Cardiac fibroblast (primary cell): ENCODE data around the gene RPH3AL.
A peak's percentile ranks its signal among the peaks of the same experiment; 100 is the strongest.
"Not testable (repeated sequence)": the region's sequence is repeated elsewhere in the genome, so short reads cannot be mapped to it uniquely, and the experiment has no call there.

Experiments used
- DNase-seq, 2 donors: peaks; one replicate each; pipeline versions ENCODE4 v3.0.0 to v3.0.0-alpha.2; 2010; ENCODE audit warnings: low read depth in 2 of 2
- H3K4me3 ChIP-seq, 2 donors: replicated peaks in 1 of 2; 1 replicate in 1 of 2; 2 replicates in 1 of 2; pipeline ENCODE4 v1.5.1; 2011; ENCODE audit warnings: low read depth in 2 of 2, low read length in 2 of 2, mild to moderate bottlenecking in 2 of 2, moderate library complexity in 1 of 2
- CTCF ChIP-seq: IDR thresholded peaks from one replicate; pipeline ENCODE4 v1.5.1; 2011; ENCODE audit warnings: low read depth, mild to moderate bottlenecking, low read length, inconsistent platforms

RPH3AL gene

GRCh38 chr17:199191-199604 is 153.4 kb downstream of the RPH3AL start:
- DNase-seq: peak in 1 of 2 donors; percentile 32
- no peak for TF ChIP-seq CTCF

GRCh38 chr17:198225-198624 is 154.4 kb downstream of the RPH3AL start:
- DNase-seq, H3K4me3 ChIP-seq: not testable (repeated sequence)

More at GRCh38 chr17:199191-199604, 153.4 kb downstream of the RPH3AL start:
- H3K4me3 ChIP-seq: no peak overlapping the region

- TF ChIP-seq CTCF: no peak
- no peak overlapping the region for H3K4me3 ChIP-seq
- DNase-seq: no peak
These were observed 155.3 kb downstream of the RPH3AL start for GRCh38 chr17:197352-197751.

DNA sequence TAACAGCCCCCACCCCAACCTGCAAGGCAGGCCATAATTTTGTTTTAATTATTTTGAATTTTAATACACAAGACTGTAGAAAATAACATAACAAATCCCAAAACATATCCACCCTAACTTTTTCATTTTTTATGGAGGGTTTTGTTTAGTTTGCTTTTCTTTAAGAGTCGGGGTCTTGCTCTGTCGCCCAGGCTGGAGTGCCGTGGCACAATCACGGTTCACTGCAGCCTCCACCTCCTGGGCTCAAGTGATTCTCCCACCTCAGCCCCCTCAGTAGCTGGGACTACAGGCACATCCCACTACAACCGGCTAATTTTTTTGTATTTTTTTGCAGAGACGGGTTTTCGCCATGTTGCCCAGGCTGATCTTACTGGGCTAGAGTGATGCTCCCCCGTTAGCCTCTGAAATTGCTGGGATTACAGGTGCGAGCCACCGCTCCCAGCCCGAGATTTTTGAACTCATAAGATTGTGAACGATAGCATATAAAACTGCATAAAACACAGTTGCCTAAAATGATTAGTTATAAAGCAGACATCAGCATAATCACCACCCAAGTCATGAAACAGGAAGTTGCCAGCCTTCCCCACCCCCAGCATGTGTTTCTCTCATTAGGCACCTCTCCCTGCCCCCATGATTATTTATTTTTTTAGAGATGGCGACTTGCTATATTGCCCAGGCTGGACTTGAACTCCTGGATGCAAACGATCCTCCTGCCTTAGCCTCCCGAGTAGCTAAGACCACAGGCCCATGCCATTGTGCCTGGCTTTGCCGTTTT is 157.6 kb downstream of the RPH3AL start:
- TF ChIP-seq CTCF: no peak
- no peak for DNase-seq
- H3K4me3 ChIP-seq: no peak overlapping the region

GRCh38 chr17:193841-194806 is 158.5 kb downstream of the RPH3AL start:
- no peak overlapping the region for H3K4me3 ChIP-seq
- TF ChIP-seq CTCF: no peak
- no peak for DNase-seq

- no peak for TF ChIP-seq CTCF
- no peak overlapping the region for H3K4me3 ChIP-seq
- DNase-seq: no peak
These were observed 159.2 kb downstream of the RPH3AL start for GRCh38 chr17:193426-193810.
